BE2C (cell line): ENCODE measurements around the gene ZAR1.

Experiments used
- DNase-seq: peaks from one replicate; pipeline ENCODE4 v3.0.0-alpha.2; 2020
- H3K27me3 ChIP-seq: fragments of 250-450 bp; sonication (Bioruptor Pico); 2 replicates; pipeline ENCODE4 v1.5.1; 2020; ENCODE audit warnings: mild to moderate bottlenecking
- H3K36me3 ChIP-seq: fragments of 250-450 bp; sonication (Bioruptor Pico); 2 replicates; pipeline ENCODE4 v1.5.1; 2020; ENCODE audit warnings: mild to moderate bottlenecking
- H3K4me1 ChIP-seq: fragments of 250-450 bp; sonication (Bioruptor Pico); 2 replicates; pipeline ENCODE4 v1.5.1; 2020
- H3K4me3 ChIP-seq: 2 replicates; pipeline ENCODE4 v1.5.1; 2011; ENCODE audit warnings: low read depth, low read length
- H3K9me3 ChIP-seq: fragments of 250-450 bp; sonication (Bioruptor Pico); 2 replicates; pipeline ENCODE4 v1.5.1; 2020
- TF ChIP-seq, protein P1 (sequence below): IDR thresholded peaks from 2 replicates; pipeline ENCODE4 v1.5.1; 2012; ENCODE audit warnings: mild to moderate bottlenecking, low read depth, low read length

Gene ZAR1

GRCh38 chr4:48504352-48504751 is 14.3 kb downstream of the ZAR1 start:
- H3K27me3 ChIP-seq: no peaks in the 10 kb centered on the region
- DNase-seq: no peak
- TF ChIP-seq, protein P1, sequence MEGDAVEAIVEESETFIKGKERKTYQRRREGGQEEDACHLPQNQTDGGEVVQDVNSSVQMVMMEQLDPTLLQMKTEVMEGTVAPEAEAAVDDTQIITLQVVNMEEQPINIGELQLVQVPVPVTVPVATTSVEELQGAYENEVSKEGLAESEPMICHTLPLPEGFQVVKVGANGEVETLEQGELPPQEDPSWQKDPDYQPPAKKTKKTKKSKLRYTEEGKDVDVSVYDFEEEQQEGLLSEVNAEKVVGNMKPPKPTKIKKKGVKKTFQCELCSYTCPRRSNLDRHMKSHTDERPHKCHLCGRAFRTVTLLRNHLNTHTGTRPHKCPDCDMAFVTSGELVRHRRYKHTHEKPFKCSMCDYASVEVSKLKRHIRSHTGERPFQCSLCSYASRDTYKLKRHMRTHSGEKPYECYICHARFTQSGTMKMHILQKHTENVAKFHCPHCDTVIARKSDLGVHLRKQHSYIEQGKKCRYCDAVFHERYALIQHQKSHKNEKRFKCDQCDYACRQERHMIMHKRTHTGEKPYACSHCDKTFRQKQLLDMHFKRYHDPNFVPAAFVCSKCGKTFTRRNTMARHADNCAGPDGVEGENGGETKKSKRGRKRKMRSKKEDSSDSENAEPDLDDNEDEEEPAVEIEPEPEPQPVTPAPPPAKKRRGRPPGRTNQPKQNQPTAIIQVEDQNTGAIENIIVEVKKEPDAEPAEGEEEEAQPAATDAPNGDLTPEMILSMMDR: no peak
- H3K4me3 ChIP-seq: no peak overlapping the region
- peaks cover 74% of the 10 kb centered on the region for H3K36me3 ChIP-seq
- peaks cover 2% of the 10 kb centered on the region; the same call in 1 of the 2 replicates for H3K4me1 ChIP-seq
- no peaks in the 10 kb centered on the region for H3K9me3 ChIP-seq

DNA sequence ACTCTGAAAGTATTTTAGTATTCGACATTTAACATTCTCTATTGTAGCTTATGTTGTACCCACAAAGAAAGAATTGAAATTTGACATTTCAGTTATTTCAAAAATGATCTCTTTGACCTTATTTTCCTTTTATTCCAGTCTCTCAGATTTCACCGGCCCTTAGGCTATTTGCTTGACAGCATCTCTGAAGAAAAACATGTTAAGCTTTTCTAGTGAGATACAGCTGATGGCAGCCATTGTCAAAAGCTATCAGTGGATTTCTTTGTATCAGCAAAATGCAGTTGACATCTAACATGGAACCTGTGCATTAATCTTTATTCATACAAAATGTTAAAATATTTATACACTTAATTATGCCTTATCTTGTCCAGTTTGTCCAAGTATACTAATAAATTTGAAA is 16.7 kb downstream of the ZAR1 start:
- Histone ChIP-seq H3K9me3 (no peaks in the 10 kb centered on the region), H3K27me3 (no peaks in the 10 kb centered on the region), H3K4me1 (peaks cover 2% of the 10 kb centered on the region; the same call in 1 of the 2 replicates), H3K36me3 (peaks cover 69% of the 10 kb centered on the region), H3K4me3 (no peak overlapping the region)
- no peak for DNase-seq
- TF ChIP-seq, protein P1: no peak

DNA sequence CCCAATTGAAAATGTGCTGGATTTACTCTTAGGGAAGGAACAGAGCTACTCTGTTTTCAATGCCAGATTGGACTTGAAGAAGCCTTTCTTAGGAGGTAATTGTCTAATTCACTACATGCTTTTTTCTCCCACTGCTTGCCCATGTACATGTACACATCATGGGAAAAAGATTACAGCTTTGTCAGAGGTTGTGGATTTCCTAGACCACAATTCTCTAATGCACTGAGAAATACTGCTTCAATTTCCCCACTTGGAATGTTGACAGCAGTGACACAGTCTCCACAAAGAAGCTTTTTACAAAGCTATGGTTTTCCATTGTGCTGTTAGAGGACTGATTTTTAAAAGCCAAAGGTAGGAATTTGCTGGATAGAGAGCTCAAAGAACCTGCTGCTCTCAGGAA is 19.5 kb downstream of the ZAR1 start:
- TF ChIP-seq, protein P1: no peak
- H3K4me3 ChIP-seq: no peak overlapping the region
- H3K9me3 ChIP-seq: no peaks in the 10 kb centered on the region
- peaks cover 57% of the 10 kb centered on the region for H3K36me3 ChIP-seq
- H3K4me1 ChIP-seq: peaks cover under 1% of the 10 kb centered on the region; the same call in 1 of the 2 replicates
- DNase-seq: no peak
- H3K27me3 ChIP-seq: no peaks in the 10 kb centered on the region

DNA sequence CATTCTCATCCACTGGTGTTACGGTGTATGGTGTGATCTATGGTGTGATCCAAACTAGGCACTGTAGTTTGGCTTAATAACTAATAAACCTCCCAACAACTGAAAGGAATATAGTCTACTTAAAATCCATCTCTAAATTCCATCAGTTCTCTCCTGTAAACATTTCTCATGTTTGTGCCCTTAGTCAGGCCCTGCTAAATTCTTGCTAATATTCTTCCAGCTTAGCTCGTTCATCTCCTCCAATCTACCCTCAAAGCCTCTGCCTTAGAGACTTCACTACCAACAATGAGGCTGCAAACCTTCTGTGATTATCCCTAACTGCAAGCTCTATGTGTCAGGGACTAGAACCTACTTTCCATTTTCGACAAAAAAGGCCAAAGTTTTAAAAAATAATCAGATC is 28.1 kb downstream of the ZAR1 start:
- Histone ChIP-seq H3K36me3 (peaks cover 35% of the 10 kb centered on the region), H3K4me1 (no peaks in the 10 kb centered on the region), H3K27me3 (no peaks in the 10 kb centered on the region), H3K4me3 (no peak overlapping the region), H3K9me3 (no peaks in the 10 kb centered on the region)
- no peak for DNase-seq
- TF ChIP-seq, protein P1: no peak

GRCh38 chr4:48526406-48526805 is 36.4 kb downstream of the ZAR1 start:
- H3K4me1 ChIP-seq: no peaks in the 10 kb centered on the region

DNA sequence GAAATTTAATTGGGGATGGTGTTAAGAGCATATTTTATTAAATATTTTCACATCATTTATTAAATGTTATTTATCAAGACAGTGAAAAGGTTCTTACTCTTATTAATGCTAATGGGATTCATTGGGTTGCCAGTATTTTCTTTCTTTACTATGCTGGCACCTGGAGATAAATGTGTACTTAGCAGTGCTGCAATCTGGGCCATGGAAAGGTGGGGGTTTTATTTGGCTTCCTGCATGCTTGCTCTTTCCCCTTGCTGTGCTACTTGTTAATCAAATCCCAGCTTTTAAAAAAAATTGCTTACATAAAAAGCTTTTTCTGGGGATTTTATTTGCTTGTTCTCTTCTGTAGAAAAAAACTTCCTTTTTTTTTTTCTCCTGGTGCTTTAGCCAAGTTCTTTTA is 48.3 kb downstream of the ZAR1 start:
- TF ChIP-seq, protein P1: no peak
- no peaks in the 10 kb centered on the region for H3K9me3 ChIP-seq
- no peaks in the 10 kb centered on the region for H3K27me3 ChIP-seq
- no peak overlapping the region for H3K4me3 ChIP-seq
- no peaks in the 10 kb centered on the region for H3K4me1 ChIP-seq
- peaks cover 41% of the 10 kb centered on the region for H3K36me3 ChIP-seq
- DNase-seq: no peak

More at GRCh38 chr4:48526406-48526805, 36.4 kb downstream of the ZAR1 start:
- TF ChIP-seq, protein P1: no peak
- Histone ChIP-seq H3K36me3 (peaks cover 39% of the 10 kb centered on the region), H3K27me3 (no peaks in the 10 kb centered on the region), H3K4me3 (no peak overlapping the region), H3K9me3 (no peaks in the 10 kb centered on the region)
- DNase-seq: no peak
